ENCODE results near the gene TSEN15.
"Not testable (repeated sequence)": the region's sequence is repeated elsewhere in the genome, so short reads cannot be mapped to it uniquely, and the experiment has no call there.

Gene TSEN15

GRCh38 chr1:184031409-184032107, 20.0 kb upstream of the TSEN15 start:
- no peak for DNase-seq (ENCODE audit: low read depth in 2 of 2)

- no peak for DNase-seq (ENCODE audit: low read depth in 2 of 2)
Observed at GRCh38 chr1:184032306-184032929, 19.1 kb upstream of the TSEN15 start.

GRCh38 chr1:184032930-184033418, 18.6 kb upstream of the TSEN15 start:
- DNase-seq (ENCODE audit: low read depth in 2 of 2) = no peak

GRCh38 chr1:184033711-184034167, 17.8 kb upstream of the TSEN15 start:
- no peak for DNase-seq (ENCODE audit: low read depth in 2 of 2)

GRCh38 chr1:184034761-184035379, 16.7 kb upstream of the TSEN15 start:
- no peak for DNase-seq (ENCODE audit: low read depth in 2 of 2)

- DNase-seq (ENCODE audit: low read depth in 2 of 2) = no peak
Observed at GRCh38 chr1:184035719-184036516, 15.6 kb upstream of the TSEN15 start.

- no peak for DNase-seq (ENCODE audit: low read depth in 2 of 2)
Observed at GRCh38 chr1:184036517-184036949, 15.0 kb upstream of the TSEN15 start.

GRCh38 chr1:184037849-184038591, 13.5 kb upstream of the TSEN15 start:
- no peak for DNase-seq (ENCODE audit: low read depth in 2 of 2)

- no peak for DNase-seq (ENCODE audit: low read depth in 2 of 2)
Observed at GRCh38 chr1:184039126-184039525, 12.4 kb upstream of the TSEN15 start.

- DNase-seq (ENCODE audit: low read depth in 2 of 2) = no peak
Observed at GRCh38 chr1:184041731-184042130, 9.8 kb upstream of the TSEN15 start.

GRCh38 chr1:184043315-184043714, 8.2 kb upstream of the TSEN15 start:
- DNase-seq (ENCODE audit: low read depth in 2 of 2) = not testable (repeated sequence)

- DNase-seq (ENCODE audit: low read depth in 2 of 2) = no peak
Observed at GRCh38 chr1:184044603-184045376, 6.7 kb upstream of the TSEN15 start.

- not testable (repeated sequence) for DNase-seq (ENCODE audit: low read depth in 2 of 2)
Observed at GRCh38 chr1:184047541-184047940, 4.0 kb upstream of the TSEN15 start.

GRCh38 chr1:184048561-184049240, 2.8 kb upstream of the TSEN15 start:
- DNase-seq (ENCODE audit: low read depth in 2 of 2) = no peak

- DNase-seq (ENCODE audit: low read depth in 2 of 2) = no peak
Observed at GRCh38 chr1:184049291-184049690, 2.2 kb upstream of the TSEN15 start.

- no peak for DNase-seq (ENCODE audit: low read depth in 2 of 2)
Observed at GRCh38 chr1:184049836-184050468, 1.6 kb upstream of the TSEN15 start.

- DNase-seq (ENCODE audit: low read depth in 2 of 2) = no peak
Observed at GRCh38 chr1:184050636-184051035, 894 bp upstream of the TSEN15 start.

GRCh38 chr1:184051138-184051484, 419 bp upstream of the TSEN15 start:
- DNase-seq (ENCODE audit: low read depth in 2 of 2) = no peak

GRCh38 chr1:184052194-184052559, 647 bp downstream of the TSEN15 start:
- no peak for DNase-seq (ENCODE audit: low read depth in 2 of 2)

- DNase-seq (ENCODE audit: low read depth in 2 of 2) = no peak
Observed at GRCh38 chr1:184052750-184053149, 1.2 kb downstream of the TSEN15 start.
